Measurements from ENCODE around the gene QSER1. TPM values are rescaled to one million over a fixed set of nuclear protein-coding genes. Genes with fewer than 3 reads are reported as not detected.
A peak's percentile ranks its signal among the peaks of the same experiment; 100 is the strongest.

Gene QSER1
- total and polyA plus RNA-seq, 10 of the 15 experiments (the other 5 are each of a cell fraction or from before 2014, with no cell fraction given) = 2.1 to 15.0 (median 9.4) TPM

DNA sequence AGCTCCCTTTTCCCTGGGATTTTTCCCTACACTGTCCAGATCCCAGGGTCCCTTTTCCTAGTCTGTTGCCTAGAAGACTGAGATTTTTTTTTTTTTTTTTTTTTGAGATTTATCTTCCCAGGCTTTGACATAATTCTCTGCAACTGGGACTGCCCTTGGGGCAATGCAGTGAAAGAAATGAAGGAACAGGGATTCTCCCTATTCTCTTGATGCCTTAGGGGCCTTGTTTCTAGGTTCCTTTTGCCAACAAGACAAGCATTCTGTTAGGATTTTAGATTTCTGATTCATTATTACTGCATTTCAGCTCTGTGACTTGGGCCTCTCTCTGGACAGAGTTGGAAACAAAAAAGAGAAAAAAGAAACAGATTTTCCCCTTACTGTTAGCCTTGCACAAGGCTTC lies 47.3 kb downstream of the QSER1 start:
- Histone ChIP-seq H3K9ac (ENCODE audit: control insufficient read depth, insufficient read depth, low read length) (peak overlapping the region; percentile 15; the same call in 1 of the 2 replicates), H2AFZ (ENCODE audit: control insufficient read depth, low read depth, low read length) (no peak overlapping the region), H3K4me1 (ENCODE audit: control insufficient read depth, insufficient read depth, low read length) (peaks cover 6% of the 10 kb centered on the region), H4K20me1 (ENCODE audit: control insufficient read depth, insufficient read depth) (no peaks in the 10 kb centered on the region), H3K27me3 (replicated peaks in 1 of 2; ENCODE audit: control insufficient read depth in 2 of 2, insufficient read depth in 2 of 2, low read length in 1 of 2) (no peaks in the 10 kb centered on the region), H3K4me2 (ENCODE audit: control insufficient read depth, insufficient read depth) (no peak overlapping the region), H3K36me3 (ENCODE audit: control insufficient read depth in 2 of 2, insufficient read depth in 2 of 2, low read length in 1 of 2) (peaks cover 0 to 7% of the 10 kb centered on the region in 2 experiments; a peak in 1 of 4 replicates), H3K4me3 (no peak overlapping the region), H3K9me3 (replicated peaks; ENCODE audit: control insufficient read depth, insufficient read depth, low read length) (no peaks in the 10 kb centered on the region; the same call in 2 of the 3 replicates), H3K79me2 (ENCODE audit: control insufficient read depth, insufficient read depth, low read length) (peaks cover 22% of the 10 kb centered on the region), H3K27ac (ENCODE audit: control insufficient read depth, insufficient read depth) (no peak overlapping the region; the same call in 1 of the 2 replicates)
- no peak for FAIRE-seq
- no peak for DNase-seq (ENCODE audit: low read depth, low spot score)
- TF ChIP-seq ASH2L (IDR thresholded peaks at IDR 0.05; ENCODE audit: borderline replicate concordance, low read depth) (no peak), ZNF622 (IDR thresholded peaks at IDR 0.05) (no peak), IRF5 (IDR thresholded peaks at IDR 0.05; ENCODE audit: borderline replicate concordance) (no peak), LARP7 (IDR thresholded peaks at IDR 0.05) (no peak), GABPA (IDR thresholded peaks at IDR 0.05; ENCODE audit: low read depth) (no peak), POLR2AphosphoS2 (IDR thresholded peaks at IDR 0.05; ENCODE audit: low read depth, low read length) (no peak), MYC (IDR thresholded peaks at IDR 0.05; ENCODE audit: insufficient read depth, insufficient read length, insufficient replicate concordance, low read length, severe bottlenecking) (no peak), CREM (IDR thresholded peaks at IDR 0.05; ENCODE audit: low read depth) (no peak), BMI1 (IDR thresholded peaks at IDR 0.05; ENCODE audit: borderline replicate concordance) (no peak), WRNIP1 (IDR thresholded peaks at IDR 0.05; ENCODE audit: borderline replicate concordance, low read depth, low read length) (no peak), FOS (IDR thresholded peaks at IDR 0.05; ENCODE audit: borderline replicate concordance, extremely low read depth, insufficient read length) (no peak), RAD21 (IDR thresholded peaks at IDR 0.05; ENCODE audit: insufficient read depth, low read depth, low read length) (no peak)
- TF ChIP-seq, protein P1, sequence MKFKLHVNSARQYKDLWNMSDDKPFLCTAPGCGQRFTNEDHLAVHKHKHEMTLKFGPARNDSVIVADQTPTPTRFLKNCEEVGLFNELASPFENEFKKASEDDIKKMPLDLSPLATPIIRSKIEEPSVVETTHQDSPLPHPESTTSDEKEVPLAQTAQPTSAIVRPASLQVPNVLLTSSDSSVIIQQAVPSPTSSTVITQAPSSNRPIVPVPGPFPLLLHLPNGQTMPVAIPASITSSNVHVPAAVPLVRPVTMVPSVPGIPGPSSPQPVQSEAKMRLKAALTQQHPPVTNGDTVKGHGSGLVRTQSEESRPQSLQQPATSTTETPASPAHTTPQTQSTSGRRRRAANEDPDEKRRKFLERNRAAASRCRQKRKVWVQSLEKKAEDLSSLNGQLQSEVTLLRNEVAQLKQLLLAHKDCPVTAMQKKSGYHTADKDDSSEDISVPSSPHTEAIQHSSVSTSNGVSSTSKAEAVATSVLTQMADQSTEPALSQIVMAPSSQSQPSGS (IDR thresholded peaks at IDR 0.05; ENCODE audit: low read length) = no peak
- ChIA-PET SMC1A (ENCODE audit: uncharacterized antibody, unreplicated experiment) (interaction anchor here (0.6 to 2.0 kb wide), 6 partner anchors 14 to 1160 kb away, joined by 3 to 8 read pairs (median 3); no protein-coding TSS in a partner anchor), RAD21 (ENCODE audit: unreplicated experiment) (interaction anchor here (0.8 to 1.3 kb wide), 2 partner anchors 44 to 146 kb away, joined by 3 to 4 read pairs; no protein-coding TSS in a partner anchor), POLR2A (interaction anchor here (0.7 to 1.6 kb wide), 4 partner anchors 10 to 209 kb away, joined by 3 to 4 read pairs (median 4); no protein-coding TSS in a partner anchor), CTCF (interaction anchor here (0.6 to 1.3 kb wide), 6 partner anchors 17 to 126 kb away, joined by 3 to 4 read pairs (median 3); partner anchors contain the start of gene QSER1)
- in situ Hi-C loops (cut with MboI) = no loop called here
- no TSS peak for BruUV-seq (replicated peaks)
- intact Hi-C loops (cut with micrococcal nuclease; ENCODE audit: unreplicated experiment) = no loop called here
- peak; percentile 35; the same call in 2 of the 3 replicates for ATAC-seq

Data from GM12878 (cell line).